Measurements from ENCODE around the gene TMEM270. TPM values are rescaled to one million over a fixed set of nuclear protein-coding genes. Genes with fewer than 3 reads are reported as not detected.

TMEM270 gene
- polyA plus RNA-seq, 1 donor from 2014 or later, result not detected

DNA sequence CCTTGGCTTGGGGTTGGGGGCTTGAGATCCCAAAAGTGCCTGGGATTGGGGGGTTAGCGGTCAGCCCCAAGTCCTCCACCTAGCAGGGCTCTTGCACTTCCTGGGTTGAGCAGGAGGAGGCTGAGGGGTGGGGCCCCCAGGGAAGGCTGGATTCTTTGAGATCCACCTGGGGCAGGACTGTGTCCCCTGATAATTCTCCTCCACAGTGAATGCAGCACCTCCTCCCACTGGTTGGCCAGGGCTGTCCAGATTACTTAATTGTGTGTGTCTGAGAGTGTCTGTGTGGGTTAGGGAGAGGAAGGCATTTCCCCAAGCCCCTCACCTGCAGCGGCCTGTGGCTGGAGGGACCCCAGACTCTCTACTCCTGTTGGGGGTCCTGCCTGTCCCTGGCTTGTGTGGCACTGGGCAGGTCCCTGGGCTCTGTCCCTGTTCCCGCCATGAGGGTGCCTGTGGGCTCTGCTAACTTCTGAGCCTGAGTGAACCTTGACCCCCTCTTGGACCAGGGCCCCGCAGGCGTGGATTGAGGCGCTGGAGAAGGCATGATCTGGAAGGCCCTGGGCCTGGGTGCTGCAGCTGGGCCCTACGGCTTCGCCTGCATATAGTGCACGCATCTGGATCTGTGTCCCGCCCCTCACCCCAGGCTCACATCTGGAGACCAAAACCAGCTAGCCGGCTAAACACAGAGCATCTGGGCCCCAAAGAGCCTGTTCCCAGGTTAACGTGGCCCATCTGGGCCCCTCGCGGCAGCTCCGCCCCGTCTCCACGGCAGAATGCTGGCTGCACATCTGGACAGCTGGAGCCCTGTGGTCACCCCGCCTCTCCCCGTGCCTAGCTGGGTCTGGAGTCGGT is 10.4 kb downstream of the TMEM270 start:
- H3K79me2 ChIP-seq (replicated peaks; ENCODE audit: insufficient read depth, low read length), result no peaks in the 10 kb centered on the region
- no peaks in the 10 kb centered on the region for H3K27me3 ChIP-seq (ENCODE audit: insufficient read depth, low read depth, low read length)
- no peak overlapping the region for H3K27ac ChIP-seq (ENCODE audit: low read length)
- H3K4me3 ChIP-seq (ENCODE audit: low read length), result no peak overlapping the region
- H3K9ac ChIP-seq (ENCODE audit: low read length), result no peak overlapping the region
- no peaks in the 10 kb centered on the region for H3K36me3 ChIP-seq (ENCODE audit: insufficient read depth, low read length)
- TF ChIP-seq, protein P1, sequence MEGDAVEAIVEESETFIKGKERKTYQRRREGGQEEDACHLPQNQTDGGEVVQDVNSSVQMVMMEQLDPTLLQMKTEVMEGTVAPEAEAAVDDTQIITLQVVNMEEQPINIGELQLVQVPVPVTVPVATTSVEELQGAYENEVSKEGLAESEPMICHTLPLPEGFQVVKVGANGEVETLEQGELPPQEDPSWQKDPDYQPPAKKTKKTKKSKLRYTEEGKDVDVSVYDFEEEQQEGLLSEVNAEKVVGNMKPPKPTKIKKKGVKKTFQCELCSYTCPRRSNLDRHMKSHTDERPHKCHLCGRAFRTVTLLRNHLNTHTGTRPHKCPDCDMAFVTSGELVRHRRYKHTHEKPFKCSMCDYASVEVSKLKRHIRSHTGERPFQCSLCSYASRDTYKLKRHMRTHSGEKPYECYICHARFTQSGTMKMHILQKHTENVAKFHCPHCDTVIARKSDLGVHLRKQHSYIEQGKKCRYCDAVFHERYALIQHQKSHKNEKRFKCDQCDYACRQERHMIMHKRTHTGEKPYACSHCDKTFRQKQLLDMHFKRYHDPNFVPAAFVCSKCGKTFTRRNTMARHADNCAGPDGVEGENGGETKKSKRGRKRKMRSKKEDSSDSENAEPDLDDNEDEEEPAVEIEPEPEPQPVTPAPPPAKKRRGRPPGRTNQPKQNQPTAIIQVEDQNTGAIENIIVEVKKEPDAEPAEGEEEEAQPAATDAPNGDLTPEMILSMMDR (IDR thresholded peaks at IDR 0.05; ENCODE audit: poor library complexity, severe bottlenecking), result no peak
- TF ChIP-seq, protein P2, sequence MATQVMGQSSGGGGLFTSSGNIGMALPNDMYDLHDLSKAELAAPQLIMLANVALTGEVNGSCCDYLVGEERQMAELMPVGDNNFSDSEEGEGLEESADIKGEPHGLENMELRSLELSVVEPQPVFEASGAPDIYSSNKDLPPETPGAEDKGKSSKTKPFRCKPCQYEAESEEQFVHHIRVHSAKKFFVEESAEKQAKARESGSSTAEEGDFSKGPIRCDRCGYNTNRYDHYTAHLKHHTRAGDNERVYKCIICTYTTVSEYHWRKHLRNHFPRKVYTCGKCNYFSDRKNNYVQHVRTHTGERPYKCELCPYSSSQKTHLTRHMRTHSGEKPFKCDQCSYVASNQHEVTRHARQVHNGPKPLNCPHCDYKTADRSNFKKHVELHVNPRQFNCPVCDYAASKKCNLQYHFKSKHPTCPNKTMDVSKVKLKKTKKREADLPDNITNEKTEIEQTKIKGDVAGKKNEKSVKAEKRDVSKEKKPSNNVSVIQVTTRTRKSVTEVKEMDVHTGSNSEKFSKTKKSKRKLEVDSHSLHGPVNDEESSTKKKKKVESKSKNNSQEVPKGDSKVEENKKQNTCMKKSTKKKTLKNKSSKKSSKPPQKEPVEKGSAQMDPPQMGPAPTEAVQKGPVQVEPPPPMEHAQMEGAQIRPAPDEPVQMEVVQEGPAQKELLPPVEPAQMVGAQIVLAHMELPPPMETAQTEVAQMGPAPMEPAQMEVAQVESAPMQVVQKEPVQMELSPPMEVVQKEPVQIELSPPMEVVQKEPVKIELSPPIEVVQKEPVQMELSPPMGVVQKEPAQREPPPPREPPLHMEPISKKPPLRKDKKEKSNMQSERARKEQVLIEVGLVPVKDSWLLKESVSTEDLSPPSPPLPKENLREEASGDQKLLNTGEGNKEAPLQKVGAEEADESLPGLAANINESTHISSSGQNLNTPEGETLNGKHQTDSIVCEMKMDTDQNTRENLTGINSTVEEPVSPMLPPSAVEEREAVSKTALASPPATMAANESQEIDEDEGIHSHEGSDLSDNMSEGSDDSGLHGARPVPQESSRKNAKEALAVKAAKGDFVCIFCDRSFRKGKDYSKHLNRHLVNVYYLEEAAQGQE (IDR thresholded peaks at IDR 0.05; ENCODE audit: borderline replicate concordance), result no peak
- TF ChIP-seq TAF1 (IDR thresholded peaks at IDR 0.05; ENCODE audit: low read depth) (no peak), SMC3 (conservative IDR thresholded peaks at IDR 0.05; ENCODE audit: poor library complexity) (no peak), EZH2 (IDR thresholded peaks at IDR 0.05; ENCODE audit: borderline replicate concordance, insufficient read depth, low read length, poor library complexity, severe bottlenecking) (no peak), POLR2AphosphoS5 (IDR thresholded peaks at IDR 0.05) (no peak), MXI1 (conservative IDR thresholded peaks at IDR 0.05; ENCODE audit: poor library complexity, severe bottlenecking) (no peak), RAD21 (conservative IDR thresholded peaks at IDR 0.05) (no peak), EP300 (conservative IDR thresholded peaks at IDR 0.05; ENCODE audit: poor library complexity, severe bottlenecking) (no peak)
- H3K9me2 ChIP-seq (ENCODE audit: insufficient read depth, low read length), result no peaks in the 10 kb centered on the region
- no peaks in the 10 kb centered on the region for H3K9me3 ChIP-seq (ENCODE audit: low read length)
- H4K20me1 ChIP-seq (ENCODE audit: insufficient read depth), result no peaks in the 10 kb centered on the region
- H2AFZ ChIP-seq (ENCODE audit: low read depth, low read length), result no peak overlapping the region
- no peak overlapping the region for H3K4me2 ChIP-seq (ENCODE audit: low read length)
- no peaks in the 10 kb centered on the region for H3F3A ChIP-seq (ENCODE audit: insufficient read depth, low read length, poor library complexity, severe bottlenecking)

DNA sequence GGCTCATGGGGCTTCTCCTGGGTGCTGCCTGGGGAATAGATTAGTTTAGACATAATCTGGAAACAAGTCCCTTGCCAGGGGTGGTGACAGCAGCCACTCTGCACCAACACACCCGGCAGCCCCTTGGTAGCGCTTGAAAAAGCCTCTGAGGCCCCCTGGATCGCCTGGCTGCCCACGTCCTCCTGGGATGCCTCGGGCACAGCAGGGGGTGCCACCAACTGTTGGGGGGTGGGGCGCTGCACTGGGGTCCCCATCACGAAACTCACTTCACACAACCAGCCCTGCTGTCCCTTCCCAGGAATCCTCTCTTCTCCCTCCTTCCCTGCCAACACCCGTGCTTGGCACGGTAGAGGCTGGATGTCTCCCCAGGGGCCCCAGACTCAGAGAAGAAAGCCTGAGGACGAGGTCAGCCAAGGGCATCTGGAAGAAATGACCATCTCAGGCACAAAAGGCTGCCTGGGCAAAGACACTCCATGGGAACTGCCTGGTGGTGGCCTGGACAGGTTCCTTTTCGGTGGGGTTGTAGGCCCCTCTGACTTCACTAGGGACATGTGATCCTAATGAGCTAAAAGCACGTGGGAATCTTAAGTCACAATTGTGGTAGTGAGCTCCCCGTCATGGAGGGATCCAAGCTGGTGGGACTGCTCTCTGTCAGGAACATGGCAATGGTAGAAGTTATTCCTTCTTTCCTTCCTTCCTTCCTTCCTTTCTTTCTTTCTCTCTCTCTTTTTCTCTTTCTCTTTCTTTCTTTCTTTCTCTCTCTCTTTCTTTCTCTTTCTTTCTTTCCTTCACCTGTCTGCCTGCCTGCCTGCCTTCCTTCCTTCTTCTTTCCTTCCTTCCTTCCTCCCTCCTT is 11.3 kb downstream of the TMEM270 start:
- H3K36me3 ChIP-seq (ENCODE audit: insufficient read depth, low read length), result no peaks in the 10 kb centered on the region
- H3K27me3 ChIP-seq (ENCODE audit: insufficient read depth, low read depth, low read length), result no peaks in the 10 kb centered on the region
- TF ChIP-seq RAD21 (conservative IDR thresholded peaks at IDR 0.05) (no peak), MXI1 (conservative IDR thresholded peaks at IDR 0.05; ENCODE audit: poor library complexity, severe bottlenecking) (no peak), TAF1 (IDR thresholded peaks at IDR 0.05; ENCODE audit: low read depth) (no peak), SMC3 (conservative IDR thresholded peaks at IDR 0.05; ENCODE audit: poor library complexity) (no peak), POLR2AphosphoS5 (IDR thresholded peaks at IDR 0.05) (no peak), EP300 (conservative IDR thresholded peaks at IDR 0.05; ENCODE audit: poor library complexity, severe bottlenecking) (no peak), EZH2 (IDR thresholded peaks at IDR 0.05; ENCODE audit: borderline replicate concordance, insufficient read depth, low read length, poor library complexity, severe bottlenecking) (no peak)
- TF ChIP-seq, protein P1 (IDR thresholded peaks at IDR 0.05; ENCODE audit: poor library complexity, severe bottlenecking), result no peak
- TF ChIP-seq, protein P2 (IDR thresholded peaks at IDR 0.05; ENCODE audit: borderline replicate concordance), result no peak
- H3K4me3 ChIP-seq (ENCODE audit: low read length), result no peak overlapping the region
- no peaks in the 10 kb centered on the region for H4K20me1 ChIP-seq (ENCODE audit: insufficient read depth)
- no peaks in the 10 kb centered on the region for H3K9me3 ChIP-seq (ENCODE audit: low read length)
- H3K79me2 ChIP-seq (replicated peaks; ENCODE audit: insufficient read depth, low read length), result no peaks in the 10 kb centered on the region
- no peak overlapping the region for H2AFZ ChIP-seq (ENCODE audit: low read depth, low read length)
- H3K27ac ChIP-seq (ENCODE audit: low read length), result no peak overlapping the region
- H3K4me2 ChIP-seq (ENCODE audit: low read length), result no peak overlapping the region
- no peaks in the 10 kb centered on the region for H3K9me2 ChIP-seq (ENCODE audit: insufficient read depth, low read length)
- no peak overlapping the region for H3K9ac ChIP-seq (ENCODE audit: low read length)
- H3F3A ChIP-seq (ENCODE audit: insufficient read depth, low read length, poor library complexity, severe bottlenecking), result no peaks in the 10 kb centered on the region

All from neural cell (in vitro differentiated cells).